ENCODE data around the gene SAXO1.
"Not testable (repeated sequence)": the region's sequence is repeated elsewhere in the genome, so short reads cannot be mapped to it uniquely, and the experiment has no call there.

Gene SAXO1

GRCh38 chr9:19026375-19026774, 6.6 kb downstream of the SAXO1 start:
- no peak for TF ChIP-seq CTCF (IDR thresholded peaks at IDR 0.05; ENCODE audit: control extremely low read depth, extremely low read depth, low read depth, missing control alignments)
- no peak for DNase-seq (ENCODE audit: extremely low spot score)
- ChIA-PET CTCF (interaction anchor here (0.8 to 5.2 kb wide), 15 partner anchors 11 to 1215 kb away, joined by 3 to 50 read pairs (median 4); partner anchors contain the start of gene RRAGA), POLR2A (no interaction called here)

GRCh38 chr9:19023078-19023477, 9.9 kb downstream of the SAXO1 start:
- ChIA-PET POLR2A (no interaction called here), CTCF (no interaction called here)
- DNase-seq (ENCODE audit: extremely low spot score) = no peak
- no peak for TF ChIP-seq CTCF (IDR thresholded peaks at IDR 0.05; ENCODE audit: control extremely low read depth, extremely low read depth, low read depth, missing control alignments)

- no peak for TF ChIP-seq CTCF (IDR thresholded peaks at IDR 0.05; ENCODE audit: control extremely low read depth, extremely low read depth, low read depth, missing control alignments)
- CTCF ChIA-PET = interaction anchor here (1.2 to 1.3 kb wide), 3 partner anchors 9 to 152 kb away, joined by 3 to 5 read pairs (median 3); no protein-coding TSS in a partner anchor
- DNase-seq (ENCODE audit: extremely low spot score) = no peak
- POLR2A ChIA-PET = no interaction called here
These were observed 10.8 kb downstream of the SAXO1 start for GRCh38 chr9:19022206-19022605.

GRCh38 chr9:19021649-19022048, 11.4 kb downstream of the SAXO1 start:
- POLR2A ChIA-PET; DNase-seq (ENCODE audit: extremely low spot score): not testable (repeated sequence)
- CTCF ChIA-PET = interaction anchor here (0.7 to 2.2 kb wide), 6 partner anchors 8 to 767 kb away, joined by 3 to 11 read pairs (median 3); no protein-coding TSS in a partner anchor

GRCh38 chr9:19020886-19021455, 12.0 kb downstream of the SAXO1 start:
- CTCF ChIA-PET = interaction anchor here (1.1 to 2.2 kb wide), 5 partner anchors 8 to 766 kb away, joined by 3 to 11 read pairs (median 3); no protein-coding TSS in a partner anchor
- no peak for TF ChIP-seq CTCF (IDR thresholded peaks at IDR 0.05; ENCODE audit: control extremely low read depth, extremely low read depth, low read depth, missing control alignments)
- POLR2A ChIA-PET = no interaction called here

GRCh38 chr9:19018201-19018600, 14.8 kb downstream of the SAXO1 start:
- POLR2A ChIA-PET = no interaction called here
- CTCF ChIA-PET = interaction anchor here (6.2 kb wide), 1 partner anchor 9 kb away, joined by 38 read pairs; no protein-coding TSS in a partner anchor

More at GRCh38 chr9:19020886-19021455, 12.0 kb downstream of the SAXO1 start:
- no peak for DNase-seq (ENCODE audit: extremely low spot score)

More at GRCh38 chr9:19018201-19018600, 14.8 kb downstream of the SAXO1 start:
- no peak for DNase-seq (ENCODE audit: extremely low spot score)
- TF ChIP-seq CTCF (IDR thresholded peaks at IDR 0.05; ENCODE audit: control extremely low read depth, extremely low read depth, low read depth, missing control alignments) = no peak
